HG03064 (cell line): ENCODE data around the gene COL4A4.

ENCODE experiments used
- ATAC-seq: cut with Tn5 transposase; IDR thresholded peaks from one replicate; pipeline ENCODE4 v1.9.1; 2021; ENCODE audit warnings: low read depth; ENCODE audit not compliant: unreplicated experiment

The COL4A4 gene

DNA sequence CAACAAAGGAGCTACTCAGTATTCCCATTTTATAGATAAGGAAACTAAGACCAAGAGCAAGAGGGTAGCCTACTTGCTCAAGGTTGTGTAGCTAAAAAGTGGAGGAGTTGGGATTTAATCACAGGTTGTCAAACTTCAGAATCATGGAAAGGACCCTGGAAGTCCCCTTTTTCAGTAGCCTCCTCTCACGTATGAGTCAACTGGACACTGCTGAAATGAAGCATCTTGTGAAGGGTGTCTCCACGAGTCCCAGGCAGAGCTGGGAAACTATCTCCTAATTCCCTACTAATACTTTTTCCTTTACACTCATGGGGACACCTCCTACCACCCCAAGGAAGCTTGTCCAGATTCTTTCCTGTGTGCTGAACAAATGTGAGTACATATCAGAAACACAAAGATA is 172.3 kb downstream of the COL4A4 start:
- ATAC-seq: no peak

GRCh38 chr2:226985583-226985946 is 178.4 kb downstream of the COL4A4 start:
- no peak for ATAC-seq

GRCh38 chr2:226984750-226985582 is 179.0 kb downstream of the COL4A4 start:
- peak; percentile 95 for ATAC-seq

- ATAC-seq: no peak
These were observed 179.9 kb downstream of the COL4A4 start for GRCh38 chr2:226983895-226984749.

- ATAC-seq: no peak
These were observed 182.1 kb downstream of the COL4A4 start for GRCh38 chr2:226981791-226982326.

- no peak for ATAC-seq
These were observed 185.0 kb downstream of the COL4A4 start for GRCh38 chr2:226979004-226979403.

- ATAC-seq: no peak
These were observed 185.7 kb downstream of the COL4A4 start for GRCh38 chr2:226978300-226978699.

DNA sequence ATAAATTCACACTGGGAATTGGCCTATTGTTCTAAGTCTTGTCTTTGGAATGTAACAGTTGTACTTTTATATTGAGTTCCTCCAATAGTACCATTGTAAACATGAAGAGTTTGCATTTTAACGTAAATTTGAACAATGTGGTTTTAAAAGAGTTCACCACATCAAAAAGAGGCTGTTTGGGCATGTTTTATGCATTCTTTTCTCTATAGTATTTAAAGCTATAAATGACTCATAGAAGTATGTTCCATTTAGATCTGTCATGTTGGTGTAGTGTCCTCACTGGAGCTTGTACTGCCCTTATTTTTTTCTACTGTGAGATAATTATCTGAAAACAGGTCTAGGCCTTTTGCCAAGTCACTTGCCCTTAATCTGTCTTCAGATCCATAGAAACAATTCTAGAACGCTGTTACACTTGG is 186.2 kb downstream of the COL4A4 start:
- no peak for ATAC-seq

DNA sequence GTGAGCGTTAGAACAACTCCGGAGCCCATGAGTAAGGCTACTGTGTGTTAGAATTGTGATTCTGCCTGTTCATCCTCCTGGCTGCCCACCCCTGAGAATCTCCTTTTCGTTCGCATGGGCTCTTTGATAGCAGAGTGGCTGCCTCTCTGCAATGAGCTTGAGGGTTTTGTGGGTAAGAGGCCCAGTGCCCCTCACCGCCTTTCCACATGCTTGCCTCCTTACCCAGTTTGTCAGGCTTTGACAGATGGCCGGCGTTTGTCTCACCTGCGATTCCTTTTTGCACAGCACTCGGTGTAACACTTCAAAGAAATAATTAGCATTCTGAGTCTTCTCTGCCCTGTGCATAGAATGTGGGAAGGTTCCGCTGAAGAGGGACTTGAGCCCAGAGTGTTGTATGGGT is 190.2 kb downstream of the COL4A4 start:
- ATAC-seq: no peak

- ATAC-seq: no peak
These were observed 192.2 kb downstream of the COL4A4 start for GRCh38 chr2:226971770-226972169.

DNA sequence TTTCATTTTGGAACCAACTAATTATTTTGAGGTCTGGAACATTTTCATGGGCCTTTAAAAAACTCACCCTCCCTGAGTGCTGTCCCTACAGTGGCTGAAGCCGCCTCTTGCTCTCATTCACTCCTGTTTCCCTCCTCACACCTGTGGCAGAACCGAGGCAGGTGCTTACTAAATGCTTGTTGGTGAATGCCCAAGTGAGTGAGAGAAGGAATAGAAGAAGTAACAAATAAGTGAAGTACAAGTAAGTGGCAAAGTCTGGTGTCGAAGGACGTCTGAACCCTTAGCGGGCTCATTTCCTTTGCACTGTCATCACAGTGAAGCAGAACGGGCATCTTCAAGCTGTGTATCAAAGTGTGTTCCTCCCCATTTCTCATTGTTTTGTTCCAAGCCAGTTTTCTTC is 192.9 kb downstream of the COL4A4 start:
- ATAC-seq: peak; percentile 44

- peak; percentile 60 for ATAC-seq
These were observed 193.6 kb downstream of the COL4A4 start for GRCh38 chr2:226970362-226970761.

DNA sequence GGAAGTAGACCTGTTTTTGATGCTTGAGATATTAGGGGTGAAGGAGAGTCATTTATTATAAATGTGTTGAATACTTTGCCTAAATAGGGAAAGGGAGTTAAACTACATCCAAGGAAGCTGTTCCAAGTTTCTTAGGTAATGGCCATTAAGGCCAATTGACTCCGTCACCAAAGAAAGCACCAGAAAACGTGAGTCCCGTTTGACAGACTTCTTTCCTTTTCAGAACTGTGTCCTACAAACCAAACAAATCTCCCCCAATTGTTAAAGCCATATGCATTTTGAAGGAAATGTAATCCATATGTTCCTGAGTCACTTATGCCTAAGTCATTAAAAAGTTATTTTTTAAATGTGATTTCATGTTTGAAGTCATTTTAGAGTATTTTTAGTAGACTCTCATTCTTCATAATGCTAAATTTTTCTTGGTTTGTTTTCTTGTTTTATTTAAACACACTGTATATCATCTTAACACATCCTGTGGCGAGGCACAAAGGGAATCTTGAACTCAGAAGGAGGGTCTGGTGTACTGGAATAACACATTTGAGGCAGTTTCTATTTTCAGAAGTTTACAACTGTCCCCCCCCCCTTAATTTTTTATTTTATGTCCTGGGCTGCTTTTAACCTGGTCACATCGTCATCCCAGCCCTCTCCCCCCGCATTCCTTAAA is 194.5 kb downstream of the COL4A4 start:
- no peak for ATAC-seq

DNA sequence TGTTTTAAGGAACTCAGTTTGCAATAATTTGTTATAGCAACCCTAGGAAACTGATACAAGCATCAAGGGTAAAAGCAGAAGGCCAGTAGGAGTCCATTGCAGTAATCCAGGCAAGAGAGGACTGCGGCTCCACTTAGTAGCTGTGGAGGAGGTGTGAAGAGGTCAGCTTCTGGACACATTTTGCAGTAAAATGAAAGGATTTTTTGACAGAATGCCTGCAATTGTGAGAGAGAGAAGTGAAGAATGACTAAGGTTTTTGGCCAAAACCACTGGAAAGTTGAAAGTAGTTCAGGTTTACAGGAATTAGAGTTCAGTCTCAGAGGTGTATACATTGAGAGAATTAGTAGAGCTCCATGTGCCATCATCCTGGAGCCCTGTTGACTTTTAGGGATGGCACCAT is 198.6 kb downstream of the COL4A4 start:
- no peak for ATAC-seq

- no peak for ATAC-seq
These were observed 200.5 kb downstream of the COL4A4 start for GRCh38 chr2:226963528-226963927.

DNA sequence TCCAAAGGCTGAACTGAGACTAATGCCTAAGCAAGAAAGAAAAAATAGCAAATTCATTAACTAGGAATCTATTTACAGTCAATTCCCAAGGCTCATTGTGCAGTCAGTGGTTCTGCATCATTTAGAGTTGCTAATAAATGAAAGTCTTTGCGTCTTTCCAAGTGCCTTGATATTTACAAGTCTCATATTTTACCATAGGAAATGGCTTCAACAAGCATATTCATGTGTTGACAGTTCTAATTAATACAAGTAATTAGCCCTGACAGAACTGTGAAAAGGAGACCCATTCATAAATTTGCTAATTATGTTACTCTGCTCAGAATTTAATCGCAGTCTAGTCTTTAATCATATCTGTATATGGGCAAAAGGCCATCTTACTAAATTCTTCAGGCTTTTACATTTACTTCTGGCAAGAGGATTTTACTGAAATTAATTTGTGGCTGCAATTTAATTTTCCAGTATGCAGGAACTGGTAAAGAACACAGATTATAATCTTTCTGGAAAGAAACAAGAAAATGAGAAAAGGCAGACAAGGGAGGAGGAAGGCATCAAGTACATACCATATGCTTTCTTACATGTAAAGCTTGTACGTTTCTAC is 201.7 kb downstream of the COL4A4 start:
- ATAC-seq: no peak

DNA sequence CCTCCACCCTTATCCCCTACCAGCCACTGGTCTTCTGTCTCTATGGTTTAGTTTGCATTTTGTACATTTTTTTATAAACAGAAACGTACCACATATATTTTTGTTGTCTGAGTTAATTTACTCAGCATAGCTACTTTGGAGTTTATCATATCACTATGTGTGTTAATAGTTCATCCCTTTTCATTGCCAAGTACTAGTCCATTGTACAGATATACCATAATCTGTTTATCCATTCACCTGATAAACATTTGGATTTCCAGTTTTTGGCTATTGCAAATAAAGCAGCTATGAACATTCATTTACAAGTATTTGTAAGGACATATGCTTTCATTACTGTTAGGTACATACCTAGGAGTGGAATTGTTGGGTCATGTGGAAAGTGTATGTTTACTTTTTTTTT is 204.6 kb downstream of the COL4A4 start:
- no peak for ATAC-seq

- ATAC-seq: no peak
These were observed 207.3 kb downstream of the COL4A4 start for GRCh38 chr2:226956659-226957058.

DNA sequence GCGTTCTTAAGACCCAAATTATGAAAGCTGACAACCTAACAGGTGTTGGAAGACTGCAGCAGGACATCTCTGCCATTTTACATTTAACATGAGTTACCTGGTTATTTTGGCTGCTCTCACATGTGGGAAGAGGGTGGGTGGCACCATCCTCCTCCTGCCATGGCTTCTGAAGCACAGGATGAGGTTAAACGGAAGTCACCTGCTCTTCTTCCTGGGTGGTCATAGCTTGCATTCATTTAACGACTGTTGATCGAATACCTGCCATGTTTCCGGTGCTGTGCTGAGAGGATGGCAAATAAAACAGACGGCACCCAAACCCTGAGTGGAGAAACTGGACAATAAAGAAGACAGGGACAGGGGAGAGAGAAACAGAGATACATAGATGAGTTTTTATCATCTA is 210.2 kb downstream of the COL4A4 start:
- no peak for ATAC-seq

- no peak for ATAC-seq
These were observed 210.8 kb downstream of the COL4A4 start for GRCh38 chr2:226953206-226953605.
